Measurements from ENCODE around the gene GSDME. TPM values are rescaled to one million over a fixed set of nuclear protein-coding genes. Genes with fewer than 3 reads are reported as not detected.

GSDME gene
- total RNA-seq, 2 donors from 2014 or later: 3.5 to 5.2 TPM

- H3K4me3 Mint-ChIP-seq: no peak overlapping the region
- peaks cover 25 to 26% of the 10 kb centered on the region in 2 donors for H3K27me3 Mint-ChIP-seq
- no peaks in the 10 kb centered on the region for H3K4me1 Mint-ChIP-seq (ENCODE audit: low read depth in 2 of 2)
- no peak overlapping the region for H3K27ac Mint-ChIP-seq
- ATAC-seq: no peak
- no peaks in the 10 kb centered on the region for H3K9me3 Mint-ChIP-seq
- H3K36me3 Mint-ChIP-seq: no peaks in the 10 kb centered on the region
- no peak for DNase-seq (ENCODE audit: low spot score)
Measured at GRCh38 chr7:24764011-24764410, 6.7 kb upstream of the GSDME start.

GRCh38 chr7:24763303-24763901 lies 6.1 kb upstream of the GSDME start:
- H3K27me3 Mint-ChIP-seq: peaks cover 30 to 32% of the 10 kb centered on the region in 2 donors
- H3K27ac Mint-ChIP-seq: no peak overlapping the region
- ATAC-seq (no peak), DNase-seq (ENCODE audit: low spot score) (no peak)
- H3K36me3 Mint-ChIP-seq: no peaks in the 10 kb centered on the region
- H3K9me3 Mint-ChIP-seq: no peaks in the 10 kb centered on the region
- H3K4me1 Mint-ChIP-seq (ENCODE audit: low read depth in 2 of 2): no peaks in the 10 kb centered on the region
- H3K4me3 Mint-ChIP-seq: no peak overlapping the region

- no peak overlapping the region for H3K4me3 Mint-ChIP-seq
Measured at GRCh38 chr7:24762771-24763170, 5.5 kb upstream of the GSDME start.

GRCh38 chr7:24760968-24761367 lies 3.7 kb upstream of the GSDME start:
- peaks cover 8 to 9% of the 10 kb centered on the region in 2 donors for H3K4me1 Mint-ChIP-seq (ENCODE audit: low read depth in 2 of 2)
- no peak overlapping the region for H3K4me3 Mint-ChIP-seq
- H3K27ac Mint-ChIP-seq: no peak overlapping the region
- no peak for DNase-seq (ENCODE audit: low spot score)
- ATAC-seq: no peak
- H3K36me3 Mint-ChIP-seq: no peaks in the 10 kb centered on the region
- peaks cover 32 to 44% of the 10 kb centered on the region in 2 donors for H3K27me3 Mint-ChIP-seq
- no peaks in the 10 kb centered on the region for H3K9me3 Mint-ChIP-seq

More at GRCh38 chr7:24762771-24763170, 5.5 kb upstream of the GSDME start:
- Mint-ChIP-seq H3K4me1 (ENCODE audit: low read depth in 2 of 2) (peaks cover 0 to 2% of the 10 kb centered on the region in 2 donors), H3K27ac (no peak overlapping the region), H3K9me3 (no peaks in the 10 kb centered on the region), H3K27me3 (peaks cover 28 to 36% of the 10 kb centered on the region in 2 donors), H3K36me3 (no peaks in the 10 kb centered on the region)
- DNase-seq (ENCODE audit: low spot score): no peak
- no peak for ATAC-seq

GRCh38 chr7:24756545-24757352 lies 515 bp downstream of the GSDME start:
- Mint-ChIP-seq H3K27me3 (peaks cover 42 to 60% of the 10 kb centered on the region in 2 donors), H3K36me3 (no peaks in the 10 kb centered on the region), H3K9me3 (no peaks in the 10 kb centered on the region), H3K27ac (no peak overlapping the region), H3K4me1 (ENCODE audit: low read depth in 2 of 2) (peaks cover 16 to 18% of the 10 kb centered on the region in 2 donors), H3K4me3 (peak overlapping the region; percentile 59)
- ATAC-seq (peak; percentile 2 to 64), DNase-seq (ENCODE audit: low spot score) (no peak)

GRCh38 chr7:24755541-24756407 lies 1.5 kb downstream of the GSDME start:
- DNase-seq (ENCODE audit: low spot score) (no peak), ATAC-seq (peak in 1 of 2 donors; percentile 48)
- Mint-ChIP-seq H3K27ac (no peak overlapping the region), H3K4me3 (peak overlapping the region; percentile 59), H3K27me3 (peaks cover 42 to 60% of the 10 kb centered on the region in 2 donors), H3K9me3 (no peaks in the 10 kb centered on the region), H3K4me1 (ENCODE audit: low read depth in 2 of 2) (peaks cover 16 to 18% of the 10 kb centered on the region in 2 donors), H3K36me3 (no peaks in the 10 kb centered on the region)

GRCh38 chr7:24754906-24755506 lies 2.3 kb downstream of the GSDME start:
- Mint-ChIP-seq H3K36me3 (no peaks in the 10 kb centered on the region), H3K4me3 (peak overlapping the region; percentile 59), H3K27me3 (peaks cover 44 to 61% of the 10 kb centered on the region in 2 donors), H3K4me1 (ENCODE audit: low read depth in 2 of 2) (peaks cover 16 to 18% of the 10 kb centered on the region in 2 donors), H3K9me3 (no peaks in the 10 kb centered on the region), H3K27ac (no peak overlapping the region)
- DNase-seq (ENCODE audit: low spot score): no peak
- no peak for ATAC-seq

- no peaks in the 10 kb centered on the region for H3K9me3 Mint-ChIP-seq
- H3K27me3 Mint-ChIP-seq: peaks cover 41 to 51% of the 10 kb centered on the region in 2 donors
- ATAC-seq (no peak), DNase-seq (ENCODE audit: low spot score) (no peak)
- no peaks in the 10 kb centered on the region for H3K36me3 Mint-ChIP-seq
- H3K4me1 Mint-ChIP-seq (ENCODE audit: low read depth in 2 of 2): peaks cover 19 to 22% of the 10 kb centered on the region in 2 donors
- no peak overlapping the region for H3K27ac Mint-ChIP-seq
- H3K4me3 Mint-ChIP-seq: no peak overlapping the region
Measured at GRCh38 chr7:24752073-24752800, 5.0 kb downstream of the GSDME start.

GRCh38 chr7:24751484-24751883 lies 5.8 kb downstream of the GSDME start:
- H3K27me3 Mint-ChIP-seq: peaks cover 37 to 48% of the 10 kb centered on the region in 2 donors

GRCh38 chr7:24750441-24751055 lies 6.7 kb downstream of the GSDME start:
- peaks cover 9% of the 10 kb centered on the region in 2 donors for H3K4me1 Mint-ChIP-seq (ENCODE audit: low read depth in 2 of 2)
- no peaks in the 10 kb centered on the region for H3K36me3 Mint-ChIP-seq
- peaks cover 29 to 39% of the 10 kb centered on the region in 2 donors for H3K27me3 Mint-ChIP-seq
- no peak overlapping the region for H3K27ac Mint-ChIP-seq
- no peak for DNase-seq (ENCODE audit: low spot score)
- H3K4me3 Mint-ChIP-seq: no peak overlapping the region
- no peak for ATAC-seq
- no peaks in the 10 kb centered on the region for H3K9me3 Mint-ChIP-seq

More at GRCh38 chr7:24751484-24751883, 5.8 kb downstream of the GSDME start:
- Mint-ChIP-seq H3K4me1 (ENCODE audit: low read depth in 2 of 2) (peaks cover 16 to 19% of the 10 kb centered on the region in 2 donors), H3K36me3 (no peaks in the 10 kb centered on the region), H3K27ac (no peak overlapping the region), H3K4me3 (no peak overlapping the region), H3K9me3 (no peaks in the 10 kb centered on the region)
- no peak for ATAC-seq
- no peak for DNase-seq (ENCODE audit: low spot score)

- Mint-ChIP-seq H3K36me3 (no peaks in the 10 kb centered on the region), H3K9me3 (no peaks in the 10 kb centered on the region), H3K4me1 (ENCODE audit: low read depth in 2 of 2) (peaks cover 4 to 6% of the 10 kb centered on the region in 2 donors), H3K27me3 (peaks cover 26 to 38% of the 10 kb centered on the region in 2 donors), H3K27ac (no peak overlapping the region), H3K4me3 (no peak overlapping the region)
- ATAC-seq (no peak), DNase-seq (ENCODE audit: low spot score) (no peak)
Measured at GRCh38 chr7:24748521-24748920, 8.7 kb downstream of the GSDME start.

- no peak overlapping the region for H3K4me3 Mint-ChIP-seq
- H3K4me1 Mint-ChIP-seq (ENCODE audit: low read depth in 2 of 2): peaks cover 4 to 6% of the 10 kb centered on the region in 2 donors
- no peaks in the 10 kb centered on the region for H3K9me3 Mint-ChIP-seq
- H3K27me3 Mint-ChIP-seq: peaks cover 19 to 29% of the 10 kb centered on the region in 2 donors
- no peaks in the 10 kb centered on the region for H3K36me3 Mint-ChIP-seq
- DNase-seq (ENCODE audit: low spot score) (no peak), ATAC-seq (no peak)
- H3K27ac Mint-ChIP-seq: no peak overlapping the region
Measured at GRCh38 chr7:24745355-24745754, 11.9 kb downstream of the GSDME start.
